ENCODE measurements around the gene BTBD1.
"Not testable (repeated sequence)": the region's sequence is repeated elsewhere in the genome, so short reads cannot be mapped to it uniquely, and the experiment has no call there.

Gene BTBD1

DNA sequence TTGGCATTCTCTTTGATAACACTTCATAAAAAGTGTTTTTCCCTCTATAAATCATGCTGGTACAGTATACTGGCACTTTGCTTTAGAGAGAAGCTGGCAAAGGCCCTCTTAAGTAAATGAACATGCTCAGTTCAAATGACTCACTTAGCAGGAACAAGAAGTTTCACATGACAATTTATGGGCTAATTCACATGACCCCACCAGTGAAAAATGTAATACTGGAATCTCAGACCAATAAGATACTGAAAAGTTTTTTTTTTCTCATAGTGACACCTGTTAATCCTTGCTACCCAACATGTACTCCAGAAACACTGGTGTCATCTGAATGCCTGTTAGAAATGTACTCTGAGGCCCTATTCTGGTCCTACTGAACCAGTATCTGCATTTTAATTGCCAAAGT is 13.9 kb downstream of the BTBD1 start:
- no peak for DNase-seq

- DNase-seq: no peak
Observed at GRCh38 chr15:83046558-83047127, 20.4 kb downstream of the BTBD1 start.

GRCh38 chr15:83044156-83044555 is 22.9 kb downstream of the BTBD1 start:
- no peak for DNase-seq

- DNase-seq: no peak
Observed at GRCh38 chr15:83039206-83039605, 27.8 kb downstream of the BTBD1 start.

- DNase-seq: no peak
Observed at GRCh38 chr15:83036253-83036652, 30.8 kb downstream of the BTBD1 start.

DNA sequence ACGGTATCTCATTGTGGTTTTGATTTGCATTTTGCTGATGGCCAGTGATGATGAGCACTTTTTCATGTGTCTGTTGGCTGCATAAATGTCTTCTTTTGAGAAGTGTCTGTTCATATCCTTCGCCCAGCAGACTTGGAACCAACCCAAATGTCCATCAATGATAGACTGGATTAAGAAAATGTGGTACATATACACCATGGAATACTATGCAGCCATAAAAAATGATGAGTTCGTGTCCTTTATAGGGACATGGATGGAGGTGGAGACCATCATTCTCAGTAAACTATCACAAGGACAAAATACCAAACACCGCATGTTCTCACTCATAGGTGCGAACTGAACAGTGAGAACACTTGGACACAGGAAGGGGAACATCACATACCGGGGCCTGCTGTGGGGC is 35.8 kb downstream of the BTBD1 start:
- not testable (repeated sequence) for DNase-seq

GRCh38 chr15:83030021-83030420 is 37.0 kb downstream of the BTBD1 start:
- no peak for DNase-seq

- no peak for DNase-seq
Observed at GRCh38 chr15:83018436-83018835, 48.6 kb downstream of the BTBD1 start.

DNA sequence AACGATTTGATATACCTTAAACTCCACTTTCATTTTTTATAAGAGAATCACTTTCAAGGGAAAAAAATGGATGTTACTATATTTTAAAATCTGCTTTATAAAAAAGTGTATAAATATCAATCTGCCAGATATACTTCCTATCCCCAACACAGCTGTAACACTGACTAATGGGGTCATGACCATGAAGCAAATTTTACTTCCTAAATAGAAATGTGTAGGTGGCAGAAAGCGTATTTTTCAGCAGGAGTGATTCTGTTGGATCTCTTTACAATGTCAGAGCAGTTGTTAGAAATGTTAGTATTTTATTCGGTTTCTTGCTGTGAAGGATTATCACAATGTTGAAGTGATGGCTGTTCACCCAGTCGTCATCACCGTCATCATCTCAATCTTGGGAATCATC is 50.1 kb downstream of the BTBD1 start:
- DNase-seq: no peak

GRCh38 chr15:83015361-83015760 is 51.7 kb downstream of the BTBD1 start:
- no peak for DNase-seq

DNA sequence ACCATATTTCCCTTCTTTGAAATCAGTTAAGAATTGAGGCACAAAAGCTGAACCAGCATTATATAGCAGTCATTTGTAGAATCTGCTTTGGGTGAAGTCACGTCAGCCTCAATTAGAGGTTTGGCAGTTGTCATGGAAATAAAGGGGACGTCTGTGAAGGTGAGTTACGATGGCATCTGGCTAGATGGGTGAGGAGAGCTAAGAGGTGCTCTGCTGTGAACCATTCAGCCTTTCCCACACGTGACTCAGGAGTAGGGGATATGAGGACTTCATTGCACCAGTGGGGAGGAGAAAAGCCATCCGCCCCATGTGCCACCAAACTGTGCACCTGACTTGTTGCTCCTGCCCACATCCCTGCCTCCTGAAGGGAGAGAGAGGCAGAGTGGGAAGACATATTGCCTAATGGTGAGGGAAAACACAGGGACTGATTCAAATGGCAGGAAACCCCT is 52.8 kb downstream of the BTBD1 start:
- DNase-seq: no peak

- DNase-seq: no peak
Observed at GRCh38 chr15:83012636-83013035, 54.4 kb downstream of the BTBD1 start.

DNA sequence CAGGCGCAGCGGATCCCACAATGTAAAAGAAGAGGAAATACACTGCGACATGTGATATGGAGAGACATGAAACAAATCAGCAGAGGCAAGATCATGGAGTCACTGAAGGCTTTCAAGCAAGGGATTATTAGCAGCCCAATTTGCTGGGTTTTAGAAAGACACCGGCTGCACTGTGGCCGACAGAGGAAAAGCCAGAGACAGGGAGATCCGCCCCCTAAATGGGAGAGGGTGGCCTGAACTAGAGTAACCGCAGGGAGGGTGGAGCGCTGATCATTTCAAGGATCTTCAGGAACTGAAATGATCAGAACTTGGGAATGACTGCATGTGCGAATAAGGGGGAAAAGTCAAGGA is 55.0 kb downstream of the BTBD1 start:
- DNase-seq: no peak

DNA sequence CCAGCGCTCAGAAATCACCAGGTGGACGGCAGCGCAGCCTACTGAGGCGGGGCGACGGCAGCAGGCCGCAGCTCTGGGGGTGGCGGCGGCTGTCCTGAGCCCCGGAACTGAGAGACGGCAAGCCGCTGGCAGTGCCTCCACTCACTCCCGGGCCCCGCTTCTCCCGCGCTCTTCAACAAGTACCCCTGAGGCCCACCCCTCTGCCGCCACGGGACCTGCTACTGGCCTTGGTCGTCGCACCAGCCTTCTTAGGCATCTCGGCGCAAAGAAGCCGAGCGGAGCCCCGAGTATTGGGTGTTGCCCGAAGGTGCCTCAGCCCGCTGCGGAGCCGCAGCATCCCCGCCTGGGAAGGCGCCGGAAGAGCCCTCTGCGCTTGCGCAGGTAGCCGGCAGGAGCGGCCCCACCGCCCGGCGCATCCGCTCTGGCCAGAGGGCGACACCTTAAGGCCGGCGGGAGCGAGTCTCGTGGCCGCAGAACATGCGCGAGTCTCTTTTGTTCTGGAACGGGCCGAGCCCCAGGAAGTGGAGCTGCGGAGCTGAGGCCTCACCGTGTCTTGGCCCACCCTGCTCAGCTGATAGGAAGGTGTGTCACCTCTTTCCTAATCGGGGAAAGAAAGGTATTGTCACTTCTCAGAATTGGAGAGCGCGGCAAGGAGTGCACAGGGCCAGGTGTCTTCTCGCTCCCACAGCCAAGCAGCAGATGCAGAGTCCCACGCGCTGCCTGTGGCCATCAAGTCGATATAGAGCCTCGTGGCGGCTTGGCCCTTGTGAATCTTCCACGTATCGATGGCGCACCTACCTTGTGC is 55.6 kb downstream of the BTBD1 start, which contains the start of gene C15orf40:
Gene C15orf40 (minus strand): TSS at position 369 of the 805 bp plus-strand sequence. CDS start 32 bp downstream, at position 337.
- peak; percentile 74 for DNase-seq

DNA sequence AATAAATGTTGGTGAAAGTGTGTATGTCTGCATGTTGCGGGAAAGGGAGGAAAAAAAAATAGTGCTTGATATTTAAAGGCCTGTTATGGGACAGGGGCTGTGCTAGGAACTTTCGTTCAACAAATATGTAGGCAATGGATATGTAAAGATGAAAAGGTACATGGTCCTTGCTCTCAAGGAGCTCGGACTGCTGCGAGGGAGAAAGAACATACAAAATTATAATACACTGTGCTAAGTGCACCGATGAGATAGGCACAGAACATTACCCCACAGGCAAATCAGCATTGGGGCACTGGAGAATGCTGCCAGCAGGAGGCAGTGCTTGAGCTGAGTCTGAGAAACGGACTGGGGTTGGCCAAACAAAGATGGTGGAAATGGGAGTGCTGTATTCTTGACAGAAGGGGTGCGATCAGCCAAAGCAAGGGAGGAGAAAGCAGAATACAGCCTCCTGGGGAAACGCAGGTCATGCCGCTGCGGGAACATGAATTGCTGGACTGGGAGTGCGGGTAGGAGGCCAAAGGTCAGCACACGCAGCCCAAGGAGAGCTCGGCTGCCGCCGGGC is 56.3 kb downstream of the BTBD1 start:
- DNase-seq: peak; percentile 23

DNA sequence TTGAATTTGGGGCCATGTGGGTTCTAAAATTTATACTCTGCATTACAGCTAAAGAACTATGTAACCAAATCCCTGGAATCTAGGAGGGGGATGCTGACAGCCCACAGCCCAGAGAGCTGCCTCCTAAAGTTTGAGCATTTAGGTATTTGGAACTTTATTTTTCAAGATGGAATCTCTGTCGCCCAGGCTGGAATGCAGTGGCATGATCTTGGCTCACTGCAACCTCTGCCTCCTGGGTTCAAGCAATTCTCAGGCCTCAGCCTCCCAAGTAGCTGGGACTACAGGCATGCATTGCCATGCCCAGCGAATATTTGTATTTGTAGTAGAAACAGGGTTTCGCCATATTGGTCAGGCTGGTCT is 66.4 kb downstream of the BTBD1 start:
- not testable (repeated sequence) for DNase-seq

DNA sequence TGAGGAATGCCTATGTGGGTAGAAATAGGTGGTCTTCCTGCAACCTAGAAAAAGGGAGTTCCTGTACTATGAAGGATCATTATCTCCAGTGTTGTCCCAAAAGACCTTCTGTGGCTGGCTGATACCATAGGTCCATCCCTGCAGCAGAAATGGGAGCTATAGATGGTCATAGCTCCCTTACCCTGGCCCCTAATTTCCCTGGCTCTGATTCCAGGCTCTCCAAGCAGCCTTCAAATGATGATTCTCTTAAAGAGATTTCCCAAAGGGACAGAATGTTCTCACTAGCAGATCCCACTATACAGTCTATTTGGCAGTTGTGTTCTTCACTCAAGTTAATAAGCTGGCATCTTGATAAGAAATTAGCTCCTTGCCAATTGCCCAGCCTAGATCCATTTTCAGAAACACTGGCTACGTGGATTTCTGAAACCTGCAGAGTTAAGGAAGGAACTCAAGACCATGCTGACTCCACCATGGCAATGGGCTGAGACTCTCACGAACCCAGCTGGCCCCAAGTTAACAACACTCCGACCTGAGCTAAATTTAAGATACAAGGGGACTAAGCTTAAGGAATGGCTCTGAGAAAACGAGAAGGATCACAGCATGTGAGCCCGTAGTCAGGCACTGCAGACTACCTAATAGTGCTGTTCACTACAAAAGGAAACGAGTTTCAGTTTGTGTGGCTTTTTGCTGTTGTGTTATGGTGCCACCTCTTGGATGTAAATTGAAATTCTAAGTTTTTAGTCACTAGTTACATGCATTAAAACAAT is 67.0 kb downstream of the BTBD1 start:
- DNase-seq: peak; percentile 11

DNA sequence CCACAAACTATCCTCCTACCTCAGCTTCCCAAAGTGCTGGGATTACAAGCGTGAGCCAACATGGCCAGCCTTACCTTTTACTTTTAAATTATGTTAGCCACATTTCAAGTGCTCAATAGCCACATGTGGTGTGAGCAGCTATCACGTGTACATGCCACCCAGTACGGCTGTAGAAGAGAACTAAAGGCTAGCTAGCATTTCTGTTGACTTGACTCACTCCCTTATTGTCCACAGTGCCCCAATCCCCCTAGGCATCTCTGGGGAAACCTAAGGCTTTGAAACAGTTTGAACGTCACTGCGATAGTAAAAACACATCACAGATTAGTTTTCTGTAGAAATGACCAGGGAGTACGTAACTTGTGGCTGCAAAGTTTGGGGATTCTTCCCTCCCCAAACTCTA is 67.6 kb downstream of the BTBD1 start:
- no peak for DNase-seq

DNA sequence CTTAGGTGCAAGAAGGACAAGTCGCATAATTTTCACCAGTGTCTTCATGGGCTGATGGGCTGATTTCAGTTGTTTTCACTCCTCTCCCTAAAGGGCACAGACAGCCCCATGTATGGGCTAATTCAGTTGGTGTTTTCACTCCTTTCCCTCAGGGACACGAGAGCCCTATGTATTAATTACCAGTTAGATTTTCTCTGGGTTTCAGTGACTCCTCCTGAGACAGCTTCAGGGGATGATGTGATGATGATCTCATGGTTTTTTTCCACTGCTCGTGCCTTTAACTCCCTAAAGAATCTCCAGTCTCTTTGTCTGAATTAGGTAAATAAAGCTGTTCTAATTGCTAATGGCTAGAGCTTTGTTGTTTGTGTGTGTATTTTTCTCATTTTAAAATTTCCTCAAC is 71.1 kb downstream of the BTBD1 start:
- no peak for DNase-seq

- no peak for DNase-seq
Observed at GRCh38 chr15:82995076-82995475, 72.0 kb downstream of the BTBD1 start.

- DNase-seq: no peak
Observed at GRCh38 chr15:82993144-82993543, 73.9 kb downstream of the BTBD1 start.

- no peak for DNase-seq
Observed at GRCh38 chr15:82992436-82992998, 74.5 kb downstream of the BTBD1 start.

DNA sequence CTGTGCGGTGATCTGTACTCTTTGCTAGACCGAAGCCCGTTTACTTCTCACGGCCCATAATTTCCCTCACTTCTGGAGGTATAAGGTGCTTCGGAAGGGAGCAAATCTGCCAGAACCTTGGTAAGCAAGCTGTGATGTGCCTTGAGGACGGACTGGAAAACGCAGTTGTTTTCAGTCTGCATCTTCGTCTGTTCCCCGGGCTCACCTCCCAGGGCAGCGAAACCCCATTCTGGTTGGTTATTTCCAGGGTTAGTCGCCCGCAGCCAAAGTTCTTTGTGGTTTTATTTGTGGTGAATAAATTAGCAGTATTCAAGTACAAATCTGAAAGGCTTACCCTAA is 80.6 kb downstream of the BTBD1 start:
- no peak for DNase-seq

Measured in NCI-H1105 (cell line).